Hepatocyte (in vitro differentiated cells): ENCODE measurements around the gene MDM4.

Experiments
- EZH2 ChIP-seq: fragments of 200-600 bp; sonication (generic); IDR thresholded peaks from 2 replicates; pipeline ENCODE4 v1.6.1; 2016; ENCODE audit warnings: antibody characterized with exemption, mild to moderate bottlenecking, borderline replicate concordance
- TF ChIP-seq, protein P1 (sequence below): fragments of 200-600 bp; sonication (generic); IDR thresholded peaks from 2 replicates; pipeline ENCODE4 v1.5.1; 2016; ENCODE audit warnings: antibody characterized with exemption, mild to moderate bottlenecking; ENCODE audit not compliant: poor library complexity

DNA sequence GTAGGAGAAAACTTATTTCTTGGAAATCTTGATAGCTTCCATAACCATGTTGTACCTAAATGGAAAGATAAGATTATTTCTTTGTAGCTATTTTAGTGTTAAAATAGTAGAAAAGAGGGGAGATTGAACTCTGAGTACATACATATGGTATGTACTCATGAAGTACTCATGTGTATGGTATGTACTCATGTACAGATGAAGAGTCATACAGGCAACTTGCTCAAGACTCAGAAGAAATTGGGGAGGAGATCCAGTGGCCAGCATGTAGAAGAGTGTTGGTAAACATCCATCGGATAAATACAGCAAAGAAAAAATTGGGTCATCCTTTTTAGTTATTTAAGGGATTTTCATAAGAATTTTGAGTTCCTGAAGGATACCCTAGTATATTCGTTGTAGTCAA, 29.0 kb downstream of the MDM4 start:
- TF ChIP-seq, protein P1, sequence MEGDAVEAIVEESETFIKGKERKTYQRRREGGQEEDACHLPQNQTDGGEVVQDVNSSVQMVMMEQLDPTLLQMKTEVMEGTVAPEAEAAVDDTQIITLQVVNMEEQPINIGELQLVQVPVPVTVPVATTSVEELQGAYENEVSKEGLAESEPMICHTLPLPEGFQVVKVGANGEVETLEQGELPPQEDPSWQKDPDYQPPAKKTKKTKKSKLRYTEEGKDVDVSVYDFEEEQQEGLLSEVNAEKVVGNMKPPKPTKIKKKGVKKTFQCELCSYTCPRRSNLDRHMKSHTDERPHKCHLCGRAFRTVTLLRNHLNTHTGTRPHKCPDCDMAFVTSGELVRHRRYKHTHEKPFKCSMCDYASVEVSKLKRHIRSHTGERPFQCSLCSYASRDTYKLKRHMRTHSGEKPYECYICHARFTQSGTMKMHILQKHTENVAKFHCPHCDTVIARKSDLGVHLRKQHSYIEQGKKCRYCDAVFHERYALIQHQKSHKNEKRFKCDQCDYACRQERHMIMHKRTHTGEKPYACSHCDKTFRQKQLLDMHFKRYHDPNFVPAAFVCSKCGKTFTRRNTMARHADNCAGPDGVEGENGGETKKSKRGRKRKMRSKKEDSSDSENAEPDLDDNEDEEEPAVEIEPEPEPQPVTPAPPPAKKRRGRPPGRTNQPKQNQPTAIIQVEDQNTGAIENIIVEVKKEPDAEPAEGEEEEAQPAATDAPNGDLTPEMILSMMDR: no peak
- TF ChIP-seq EZH2: no peak
